Stimulated activated CD4-positive, alpha-beta T cell treated with anti-CD3 and anti-CD28 coated beads, Interleukin-4, amount 100 ng/mL, for 1 hour (primary cell): Measurements from ENCODE around the gene ACOXL.

Experiments used
- DNase-seq: peaks from one replicate; pipeline ENCODE4 v3.0.0-alpha.2; 2020

The ACOXL gene

GRCh38 chr2:110860630-110861029 is 128.3 kb downstream of the ACOXL start:
- no peak for DNase-seq

- DNase-seq = no peak
Measured at GRCh38 chr2:110861616-110862260, 129.4 kb downstream of the ACOXL start.

GRCh38 chr2:110863726-110864125 is 131.4 kb downstream of the ACOXL start:
- DNase-seq = no peak

- DNase-seq = no peak
Measured at GRCh38 chr2:110864176-110864575, 131.8 kb downstream of the ACOXL start.

- DNase-seq = no peak
Measured at GRCh38 chr2:110864731-110865130, 132.4 kb downstream of the ACOXL start.

- DNase-seq = peak; percentile 43
Measured at GRCh38 chr2:110865188-110865587, 132.8 kb downstream of the ACOXL start.

GRCh38 chr2:110866045-110866444 is 133.7 kb downstream of the ACOXL start:
- no peak for DNase-seq

GRCh38 chr2:110866466-110866865 is 134.1 kb downstream of the ACOXL start:
- peak; percentile 60 for DNase-seq

GRCh38 chr2:110867078-110867477 is 134.7 kb downstream of the ACOXL start:
- no peak for DNase-seq

GRCh38 chr2:110868971-110869370 is 136.6 kb downstream of the ACOXL start:
- no peak for DNase-seq

- DNase-seq = no peak
Measured at GRCh38 chr2:110869472-110870446, 137.4 kb downstream of the ACOXL start.

- no peak for DNase-seq
Measured at GRCh38 chr2:110870545-110870944, 138.2 kb downstream of the ACOXL start.

GRCh38 chr2:110871637-110872036 is 139.3 kb downstream of the ACOXL start:
- no peak for DNase-seq

- DNase-seq = no peak
Measured at GRCh38 chr2:110872521-110872920, 140.1 kb downstream of the ACOXL start.

- no peak for DNase-seq
Measured at GRCh38 chr2:110873056-110873502, 140.7 kb downstream of the ACOXL start.

GRCh38 chr2:110873597-110874452 is 141.5 kb downstream of the ACOXL start:
- no peak for DNase-seq

GRCh38 chr2:110874453-110875383 is 142.3 kb downstream of the ACOXL start:
- DNase-seq = no peak

GRCh38 chr2:110875384-110875725 is 143.0 kb downstream of the ACOXL start:
- DNase-seq = no peak

GRCh38 chr2:110876167-110876999 is 144.0 kb downstream of the ACOXL start:
- DNase-seq = peak; percentile 25

- DNase-seq = no peak
Measured at GRCh38 chr2:110877031-110877827, 144.9 kb downstream of the ACOXL start.
